Esophagus muscularis mucosa (tissue), 4 donors: ENCODE measurements around the gene JPH2. TPM values are rescaled to one million over a fixed set of nuclear protein-coding genes. Genes with fewer than 3 reads are reported as not detected.
"Not testable (repeated sequence)": the region's sequence is repeated elsewhere in the genome, so short reads cannot be mapped to it uniquely, and the experiment has no call there.

Experiments
- DNase-seq: peaks from one replicate; pipeline ENCODE4 v3.0.0-alpha.2; 2017; ENCODE audit errors: extremely low spot score
- H3K27ac ChIP-seq, 4 donors: fragments of 200-600 bp; sonication (generic); replicated peaks in 1 of 4; 1 replicate in 3 of 4; 2 replicates in 1 of 4; pipeline ENCODE4 v1.5.1; 2016 to 2019; ENCODE audit warnings: mild to moderate bottlenecking in 1 of 4
- H3K27me3 ChIP-seq, 4 donors: fragments of 200-600 bp; sonication (generic); one replicate each; pipeline versions ENCODE4 v1.5.1 to v1.6.0; 2016 to 2019
- H3K36me3 ChIP-seq, 4 donors: fragments of 200-600 bp; sonication (generic); one replicate each; pipeline ENCODE4 v1.5.1; 2016 to 2019
- H3K4me1 ChIP-seq, 4 donors: fragments of 200-600 bp; sonication (generic); one replicate each; pipeline ENCODE4 v1.5.1; 2016 to 2019
- H3K4me3 ChIP-seq, 4 donors: fragments of 200-600 bp; sonication (generic); 1 replicate in 2 of 4; 2 replicates in 2 of 4; pipeline ENCODE4 v1.5.1; 2016 to 2019; ENCODE audit warnings: mild to moderate bottlenecking in 4 of 4, moderate library complexity in 1 of 4
- H3K9me3 ChIP-seq, 4 donors: fragments of 200-600 bp; sonication (generic); 1 replicate in 3 of 4; 2 replicates in 1 of 4; pipeline ENCODE4 v1.5.1; 2016 to 2019
- CTCF ChIP-seq, 3 experiments: fragments of 200-600 bp in 2 of 3; fragments of 450-650 bp in 1 of 3; sonication (generic) in 2 of 3; IDR thresholded peaks; one replicate each; pipeline ENCODE4 v1.5.1; 2017 to 2019; ENCODE audit warnings: antibody characterized with exemption in 3 of 3, mild to moderate bottlenecking in 2 of 3, moderate library complexity in 1 of 3
- EP300 ChIP-seq: sonication (generic); formaldehyde crosslinking; IDR thresholded peaks from one replicate; pipeline ENCODE4 v1.6.1; 2017; ENCODE audit warnings: antibody characterized with exemption
- POLR2A ChIP-seq: fragments of 450-650 bp; IDR thresholded peaks from one replicate; pipeline ENCODE4 v1.6.1; 2017; ENCODE audit warnings: antibody characterized with exemption, moderate library complexity, mild to moderate bottlenecking, low read depth
- POLR2AphosphoS5 ChIP-seq, 2 donors: sonication (generic); formaldehyde crosslinking; IDR thresholded peaks; one replicate each; pipeline ENCODE4 v1.6.1; 2017; ENCODE audit warnings: antibody characterized with exemption in 2 of 2
- WGBS: methylation state at CpG from one replicate; pipeline ENCODE4 v1.1.5; 2018; 5-methylcytosine and 5-hydroxymethylcytosine counted together
- intact Hi-C: fragments of 100-400 bp; cut with DNase I; formaldehyde crosslinking; loops from one replicate; pipeline ENCODE4 v1.15.1; 2023
- total RNA-seq, 4 donors: library from RNA; depleted of rRNA; stranded (reverse); fragments of >200 nt; gene quantifications; one replicate each; pipeline versions ENCODE4 v1.1.0 to v1.2.1, GENCODE V29; 2016

Gene JPH2
- total RNA-seq, 4 donors from 2014 or later, result 187 to 441 (median 295) TPM

- not testable (repeated sequence) for H3K9me3 ChIP-seq, DNase-seq, H3K36me3 ChIP-seq, H3K4me3 ChIP-seq, H3K27me3 ChIP-seq
- Histone ChIP-seq H3K4me1 (peaks cover 21 to 43% (median 33%) of the 10 kb centered on the region in 4 donors), H3K27ac (peak overlapping the region in 3 of 4 donors; percentile 90 to 98 (median 95))
- intact Hi-C loops, result loop anchor here (2.0 kb wide), 1 partner anchor 74 kb away; no protein-coding TSS in a partner anchor
- 23% methylated on average over 15 of the region's 15 CpGs for WGBS
- TF ChIP-seq POLR2AphosphoS5 (IDR thresholded peaks at IDR 0.05) (peak in 1 of 2 donors; percentile 15), CTCF (IDR thresholded peaks at IDR 0.05) (peak; percentile 77 to 94 (median 81))
Observed at GRCh38 chr20:44190197-44190852, 3.3 kb upstream of the JPH2 start.

GRCh38 chr20:44188752-44189151, 1.8 kb upstream of the JPH2 start:
- Histone ChIP-seq H3K4me3 (peak overlapping the region in 3 of 4 donors; percentile 58 to 80 (median 72)), H3K36me3 (no peaks in the 10 kb centered on the region), H3K4me1 (peaks cover 21 to 43% (median 33%) of the 10 kb centered on the region in 4 donors), H3K27me3 (no peaks in the 10 kb centered on the region), H3K27ac (peak overlapping the region; percentile 90 to 98 (median 96)), H3K9me3 (no peaks in the 10 kb centered on the region)
- no peak for DNase-seq
- 41% methylated on average over 4 of the region's 6 CpGs for WGBS
- intact Hi-C loops, result loop anchor here (5.0 kb wide), 1 partner anchor 51 kb away; no protein-coding TSS in a partner anchor
- TF ChIP-seq POLR2A, result no peak
- no peak for TF ChIP-seq CTCF (IDR thresholded peaks at IDR 0.05)
- TF ChIP-seq POLR2AphosphoS5 (IDR thresholded peaks at IDR 0.05), result peak; percentile 87 to 93

- H3K27ac ChIP-seq, result peak overlapping the region; percentile 90 to 98 (median 96)
- H3K9me3 ChIP-seq, result no peaks in the 10 kb centered on the region
- no peak for DNase-seq
- H3K36me3 ChIP-seq, result no peaks in the 10 kb centered on the region
- TF ChIP-seq EP300 (peak; percentile 20), POLR2AphosphoS5 (IDR thresholded peaks at IDR 0.05) (no peak), POLR2A (no peak)
- intact Hi-C loops, result loop anchor here (5.0 kb wide), 1 partner anchor 51 kb away; no protein-coding TSS in a partner anchor
- H3K4me1 ChIP-seq, result peaks cover 21 to 44% (median 35%) of the 10 kb centered on the region in 4 donors
- H3K27me3 ChIP-seq, result no peaks in the 10 kb centered on the region
- peak overlapping the region; percentile 58 to 80 (median 72) for H3K4me3 ChIP-seq
- 41% methylated on average over 3 of the region's 8 CpGs for WGBS
Observed at GRCh38 chr20:44187772-44188709, 1.1 kb upstream of the JPH2 start.

GRCh38 chr20:44186674-44187053, 324 bp downstream of the JPH2 start:
- TF ChIP-seq POLR2A (no peak), CTCF (IDR thresholded peaks at IDR 0.05) (no peak), EP300 (no peak), POLR2AphosphoS5 (IDR thresholded peaks at IDR 0.05) (no peak)
- DNase-seq, result peak; percentile 84
- Histone ChIP-seq H3K4me1 (peaks cover 29 to 58% (median 48%) of the 10 kb centered on the region in 4 donors), H3K4me3 (peak overlapping the region; percentile 58 to 80 (median 72)), H3K36me3 (no peaks in the 10 kb centered on the region), H3K27ac (peak overlapping the region; percentile 90 to 98 (median 96)), H3K27me3 (no peaks in the 10 kb centered on the region), H3K9me3 (no peaks in the 10 kb centered on the region)
- intact Hi-C loops, result loop anchor here (5.0 kb wide), 1 partner anchor 49 kb away; no protein-coding TSS in a partner anchor
- WGBS, result 5% methylated on average over 7 of the region's 14 CpGs
